Keratinocyte (primary cell): ENCODE results near the gene PARD3B. TPM values are rescaled to one million over a fixed set of nuclear protein-coding genes. Genes with fewer than 3 reads are reported as not detected.

Source experiments
- DNase-seq: peaks from one replicate; pipeline ENCODE4 v3.0.0-alpha.2; 2011; ENCODE audit warnings: low read depth, missing footprints, low spot score
- FAIRE-seq: peaks from 2 replicates; lab custom pipeline; 2011; peaks lifted over from hg19 to GRCh38; lab: Jason Lieb, UNC
- H2AFZ ChIP-seq: 2 replicates; pipeline ENCODE4 v1.6.0; 2012; ENCODE audit warnings: low read length, control low read depth, inconsistent platforms; ENCODE audit not compliant: control insufficient read depth
- H3K27ac ChIP-seq: 2 replicates; pipeline ENCODE4 v1.5.1; 2011; ENCODE audit warnings: low read length; ENCODE audit not compliant: control insufficient read depth, insufficient read depth
- H3K27me3 ChIP-seq: 3 replicates; pipeline ENCODE4 v1.6.0; 2011; ENCODE audit warnings: low read length; ENCODE audit not compliant: control insufficient read depth, insufficient read depth; ENCODE audit errors: extremely low read depth
- H3K36me3 ChIP-seq, 2 experiments: 2 replicates in 1 of 2; 3 replicates in 1 of 2; pipeline ENCODE4 v1.5.1; 2011; ENCODE audit warnings: low read length in 2 of 2, mild to moderate bottlenecking in 1 of 2; ENCODE audit not compliant: control insufficient read depth in 2 of 2, insufficient read depth in 2 of 2; ENCODE audit errors: extremely low read depth in 1 of 2
- H3K4me1 ChIP-seq: 3 replicates; pipeline ENCODE4 v1.5.1; 2011; ENCODE audit warnings: low read length; ENCODE audit not compliant: control insufficient read depth, insufficient read depth; ENCODE audit errors: extremely low read depth
- H3K4me2 ChIP-seq: 3 replicates; pipeline ENCODE4 v1.6.0; 2011; ENCODE audit warnings: low read depth, low read length; ENCODE audit not compliant: control insufficient read depth, insufficient read depth; ENCODE audit errors: extremely low read depth
- H3K4me3 ChIP-seq, 3 experiments: fragments of 200-600 bp in 1 of 3; sonication (generic) in 1 of 3; 2 replicates in 2 of 3; 3 replicates in 1 of 3; pipeline ENCODE4 v1.5.1; 2011 to 2016; ENCODE audit warnings: low read length in 3 of 3, mild to moderate bottlenecking in 3 of 3, control low read depth in 2 of 3, inconsistent platforms in 1 of 3, low read depth in 1 of 3, mixed read lengths in 1 of 3, mixed run types in 1 of 3, moderate library complexity in 1 of 3; ENCODE audit not compliant: control insufficient read depth in 2 of 3, insufficient read depth in 2 of 3; ENCODE audit errors: extremely low read depth in 1 of 3
- H3K79me2 ChIP-seq: 2 replicates; pipeline ENCODE4 v1.6.0; 2012; ENCODE audit warnings: low read length; ENCODE audit not compliant: control insufficient read depth, insufficient read depth
- H3K9ac ChIP-seq: 3 replicates; pipeline ENCODE4 v1.6.0; 2011; ENCODE audit warnings: low read length; ENCODE audit not compliant: control insufficient read depth, insufficient read depth; ENCODE audit errors: extremely low read depth
- H3K9me1 ChIP-seq: 3 replicates; pipeline ENCODE4 v1.6.0; 2011; ENCODE audit warnings: low read length; ENCODE audit not compliant: control insufficient read depth, insufficient read depth; ENCODE audit errors: extremely low read depth
- H3K9me3 ChIP-seq: 2 replicates; pipeline ENCODE4 v1.5.1; 2012; ENCODE audit warnings: low read depth, low read length; ENCODE audit not compliant: control insufficient read depth
- H4K20me1 ChIP-seq: 3 replicates; pipeline ENCODE4 v1.6.0; 2011; ENCODE audit warnings: low read length; ENCODE audit not compliant: control insufficient read depth, insufficient read depth; ENCODE audit errors: extremely low read depth
- EZH2 ChIP-seq: IDR thresholded peaks from one replicate; pipeline ENCODE4 v1.6.1; 2012; ENCODE audit warnings: inconsistent platforms, mild to moderate bottlenecking, low read length, moderate library complexity
- dilution Hi-C: fragments of 300-500 bp; cut with MboI; formaldehyde crosslinking; loops from one replicate; pipeline ENCODE4 v1.7.0; 2020; ENCODE audit warnings: low sequenced_read_pairs; ENCODE audit not compliant: extremely low pct_ligation_motif_present
- polyA plus RNA-seq, 5 experiments: library from polyadenylated mRNA; depleted of rRNA in 3 of 5; stranded (reverse) in 3 of 5; stranded (forward) in 1 of 5; unstranded in 1 of 5; fragments of >200 nt; gene quantifications; 1 replicate in 1 of 5; 2 replicates in 3 of 5; 3 replicates in 1 of 5; pipeline versions ENCODE4 v1.2.1 to v1.2.3, GENCODE V29; 2011 to 2012; ENCODE audit warnings: missing spikeins in 2 of 5, low read depth in 1 of 5, low replicate concordance in 1 of 5
- TF ChIP-seq, protein P1 (sequence below), 3 experiments: IDR thresholded peaks in 1 of 3; conservative IDR thresholded peaks in 1 of 3; optimal IDR thresholded peaks in 1 of 3; 2 replicates in 2 of 3; 3 replicates in 1 of 3; pipeline versions ENCODE3 to v1.5.1; 2011; ENCODE audit warnings: low read length in 3 of 3, mild to moderate bottlenecking in 3 of 3, moderate library complexity in 2 of 3, control low read depth in 1 of 3, inconsistent platforms in 1 of 3; ENCODE audit not compliant: insufficient read depth in 2 of 3; ENCODE audit errors: extremely low read depth in 1 of 3

PARD3B gene
- polyA plus RNA-seq, 1 donor (not counting 4 experiments of a cell fraction or from before 2014, with no cell fraction given) = 1.2 TPM

DNA sequence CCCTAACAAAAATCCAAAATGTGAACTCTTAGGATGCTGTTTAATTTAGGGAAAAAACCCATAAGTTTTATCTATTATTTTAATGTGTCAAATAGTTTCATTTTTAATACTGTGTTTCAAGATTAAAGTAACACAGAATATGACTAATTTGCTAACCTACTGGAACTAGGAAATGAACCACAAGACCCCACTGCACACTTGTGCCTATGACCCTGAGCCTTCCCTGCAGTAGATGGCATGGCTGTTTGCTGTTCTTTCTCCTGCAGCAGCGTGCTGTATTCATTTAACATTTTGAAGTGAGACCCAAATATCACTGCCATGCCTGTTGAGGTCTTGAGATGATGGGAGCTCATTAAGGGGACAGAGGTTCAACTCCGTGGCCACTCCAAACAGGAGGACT lies 571.9 kb downstream of the PARD3B start:
- H3K4me1 ChIP-seq = no peaks in the 10 kb centered on the region
- H3K36me3 ChIP-seq = no peaks in the 10 kb centered on the region
- dilution Hi-C loops = no loop called here
- H2AFZ ChIP-seq = no peak overlapping the region
- H3K27ac ChIP-seq = no peak overlapping the region
- no peak overlapping the region for H3K4me2 ChIP-seq
- no peaks in the 10 kb centered on the region for H4K20me1 ChIP-seq
- TF ChIP-seq EZH2 = no peak
- no peak overlapping the region for H3K9ac ChIP-seq
- no peaks in the 10 kb centered on the region for H3K79me2 ChIP-seq
- no peaks in the 10 kb centered on the region for H3K27me3 ChIP-seq
- no peak overlapping the region for H3K4me3 ChIP-seq
- H3K9me1 ChIP-seq = no peaks in the 10 kb centered on the region
- no peaks in the 10 kb centered on the region for H3K9me3 ChIP-seq
- no peak for FAIRE-seq
- DNase-seq = no peak

DNA sequence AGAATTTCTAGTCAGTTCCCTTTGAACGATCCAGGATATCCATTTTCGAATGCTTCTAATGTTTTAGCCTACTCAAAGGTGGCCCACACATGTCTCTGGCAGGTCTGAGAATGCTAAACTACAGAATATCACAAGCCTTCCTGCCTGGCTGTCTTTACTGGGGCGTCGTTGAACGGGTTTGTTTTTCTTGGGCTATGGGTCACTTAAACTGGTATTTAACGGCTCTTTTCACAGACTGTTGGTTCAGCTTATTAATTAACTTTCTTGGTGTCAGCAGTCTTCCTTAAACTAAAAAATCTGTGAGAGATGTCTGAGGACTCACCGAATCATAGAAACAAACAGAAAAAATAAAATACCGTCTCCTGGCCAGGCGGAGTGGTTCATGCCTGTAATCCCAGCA lies 573.9 kb downstream of the PARD3B start:
- dilution Hi-C loops = no loop called here

More for the DNA sequence above, 573.9 kb downstream of the PARD3B start:
- H3K4me3 ChIP-seq = no peak overlapping the region
- no peak overlapping the region for H3K27ac ChIP-seq
- no peaks in the 10 kb centered on the region for H3K4me1 ChIP-seq
- H3K36me3 ChIP-seq = no peaks in the 10 kb centered on the region
- no peaks in the 10 kb centered on the region for H3K27me3 ChIP-seq
- no peaks in the 10 kb centered on the region for H3K9me1 ChIP-seq
- H3K79me2 ChIP-seq = no peaks in the 10 kb centered on the region
- H4K20me1 ChIP-seq = no peaks in the 10 kb centered on the region
- no peaks in the 10 kb centered on the region for H3K9me3 ChIP-seq
- FAIRE-seq = no peak
- H3K9ac ChIP-seq = no peak overlapping the region
- no peak overlapping the region for H2AFZ ChIP-seq
- DNase-seq = no peak
- TF ChIP-seq, protein P1, sequence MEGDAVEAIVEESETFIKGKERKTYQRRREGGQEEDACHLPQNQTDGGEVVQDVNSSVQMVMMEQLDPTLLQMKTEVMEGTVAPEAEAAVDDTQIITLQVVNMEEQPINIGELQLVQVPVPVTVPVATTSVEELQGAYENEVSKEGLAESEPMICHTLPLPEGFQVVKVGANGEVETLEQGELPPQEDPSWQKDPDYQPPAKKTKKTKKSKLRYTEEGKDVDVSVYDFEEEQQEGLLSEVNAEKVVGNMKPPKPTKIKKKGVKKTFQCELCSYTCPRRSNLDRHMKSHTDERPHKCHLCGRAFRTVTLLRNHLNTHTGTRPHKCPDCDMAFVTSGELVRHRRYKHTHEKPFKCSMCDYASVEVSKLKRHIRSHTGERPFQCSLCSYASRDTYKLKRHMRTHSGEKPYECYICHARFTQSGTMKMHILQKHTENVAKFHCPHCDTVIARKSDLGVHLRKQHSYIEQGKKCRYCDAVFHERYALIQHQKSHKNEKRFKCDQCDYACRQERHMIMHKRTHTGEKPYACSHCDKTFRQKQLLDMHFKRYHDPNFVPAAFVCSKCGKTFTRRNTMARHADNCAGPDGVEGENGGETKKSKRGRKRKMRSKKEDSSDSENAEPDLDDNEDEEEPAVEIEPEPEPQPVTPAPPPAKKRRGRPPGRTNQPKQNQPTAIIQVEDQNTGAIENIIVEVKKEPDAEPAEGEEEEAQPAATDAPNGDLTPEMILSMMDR (optimal IDR thresholded peaks at IDR 0.05 in 1 of 3, IDR thresholded peaks at IDR 0.05 in 1 of 3, conservative IDR thresholded peaks at IDR 0.05 in 1 of 3; ENCODE audit: extremely low read depth in 1 of 3, insufficient read depth in 2 of 3, low read length in 3 of 3) = no peak
- TF ChIP-seq EZH2 = no peak
- no peak overlapping the region for H3K4me2 ChIP-seq
